Hepatocyte (in vitro differentiated cells): ENCODE measurements around the gene RSAD1. TPM values are rescaled to one million over a fixed set of nuclear protein-coding genes. Genes with fewer than 3 reads are reported as not detected.

Experiments
- DNase-seq: peaks from one replicate; pipeline ENCODE4 v3.0.0-alpha.2; 2016; ENCODE audit warnings: low spot score
- H2AFZ ChIP-seq: fragments of 200-600 bp; sonication (generic); 2 replicates; pipeline ENCODE4 v1.6.0; 2016; ENCODE audit warnings: antibody characterized with exemption, mild to moderate bottlenecking
- H3K27ac ChIP-seq: fragments of 200-600 bp; sonication (generic); 2 replicates; pipeline ENCODE4 v1.5.1; 2016; ENCODE audit warnings: mild to moderate bottlenecking
- H3K27me3 ChIP-seq: fragments of 200-600 bp; sonication (generic); 2 replicates; pipeline ENCODE4 v1.6.1; 2016
- H3K36me3 ChIP-seq: fragments of 200-600 bp; sonication (generic); replicated peaks from 2 replicates; pipeline ENCODE4 v1.5.1; 2016; ENCODE audit warnings: low read depth; ENCODE audit not compliant: insufficient read depth
- H3K4me1 ChIP-seq: fragments of 200-600 bp; sonication (generic); 2 replicates; pipeline ENCODE4 v1.5.1; 2016; ENCODE audit warnings: mild to moderate bottlenecking, moderate library complexity; ENCODE audit not compliant: insufficient read depth
- H3K4me2 ChIP-seq: fragments of 200-600 bp; sonication (generic); 2 replicates; pipeline ENCODE4 v1.6.0; 2016
- H3K4me3 ChIP-seq: fragments of 200-600 bp; sonication (generic); 2 replicates; pipeline ENCODE4 v1.5.1; 2016; ENCODE audit warnings: mild to moderate bottlenecking
- H3K79me2 ChIP-seq: fragments of 200-600 bp; sonication (generic); 2 replicates; pipeline ENCODE4 v1.6.0; 2017; ENCODE audit warnings: mild to moderate bottlenecking
- H3K9me2 ChIP-seq: fragments of 200-600 bp; sonication (generic); replicated peaks from 2 replicates; pipeline ENCODE4 v1.6.0; 2017; ENCODE audit warnings: mild to moderate bottlenecking; ENCODE audit not compliant: insufficient read depth
- H3K9me3 ChIP-seq: fragments of 200-600 bp; sonication (generic); 2 replicates; pipeline ENCODE4 v1.5.1; 2016; ENCODE audit warnings: low read depth, mild to moderate bottlenecking
- H4K20me1 ChIP-seq: fragments of 200-600 bp; sonication (generic); 2 replicates; pipeline ENCODE4 v1.6.0; 2016; ENCODE audit warnings: mild to moderate bottlenecking; ENCODE audit not compliant: insufficient read depth, poor library complexity, severe bottlenecking
- CTCF ChIP-seq: fragments of 200-600 bp; sonication (generic); IDR thresholded peaks from 2 replicates; pipeline ENCODE4 v1.5.1; 2016; ENCODE audit warnings: antibody characterized with exemption, mild to moderate bottlenecking; ENCODE audit not compliant: poor library complexity
- EZH2 ChIP-seq: fragments of 200-600 bp; sonication (generic); IDR thresholded peaks from 2 replicates; pipeline ENCODE4 v1.6.1; 2016; ENCODE audit warnings: antibody characterized with exemption, mild to moderate bottlenecking, borderline replicate concordance
- EZH2phosphoT487 ChIP-seq: fragments of 200-600 bp; sonication (generic); IDR thresholded peaks from one replicate; pipeline ENCODE4 v1.6.1; 2018; ENCODE audit warnings: antibody characterized with exemption, mild to moderate bottlenecking, low read depth, moderate library complexity; ENCODE audit not compliant: unreplicated experiment, severe bottlenecking
- WGBS: methylation state at CpG from one replicate; pipeline ENCODE4 v1.1.6; 2016; ENCODE audit warnings: low lambda C conversion rate; ENCODE audit errors: missing lambda C conversion rate; 5-methylcytosine and 5-hydroxymethylcytosine counted together
- polyA plus RNA-seq: library from polyadenylated mRNA; unstranded; fragments of >200 nt; fragmentation: Nextera tagmentation; extraction: Ambion mirVana; gene quantifications from 2 replicates; pipeline ENCODE4 v1.2.1, GENCODE V29; 2016
- total RNA-seq: library from RNA; depleted of rRNA; stranded (reverse); fragments of >200 nt; gene quantifications from 2 replicates; pipeline ENCODE4 v1.2.3, GENCODE V29; 2014

The RSAD1 gene
- total and polyA plus RNA-seq, 2 experiments from 2014 or later, result 28.6 to 44.2 TPM

DNA sequence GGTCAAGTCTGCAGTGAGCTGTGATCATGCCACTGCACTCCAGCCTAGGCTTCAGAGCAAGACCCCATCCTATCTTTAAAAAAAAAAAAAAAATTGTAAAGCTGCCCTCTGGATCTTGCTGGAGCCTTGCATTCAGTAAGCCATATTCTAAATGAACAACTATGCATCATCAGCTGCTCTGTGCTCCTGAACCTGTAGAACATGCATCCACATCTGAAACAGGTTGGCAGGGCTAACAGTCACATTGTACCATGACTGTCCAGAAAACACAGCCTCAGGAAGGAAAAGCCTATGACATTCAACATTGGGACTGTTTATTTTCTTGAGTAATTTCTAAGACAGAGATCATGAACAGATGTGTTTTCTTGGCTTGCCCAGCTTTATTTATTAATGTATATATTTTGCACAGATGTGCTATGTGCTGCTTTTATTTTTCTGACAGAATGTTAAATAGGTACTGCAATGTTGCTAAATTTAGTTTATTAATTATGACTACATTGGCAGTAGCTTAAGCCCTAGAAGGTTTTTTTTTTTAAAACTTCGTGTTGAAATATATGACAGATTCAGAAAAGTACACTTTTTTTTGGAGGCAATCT, 32.8 kb upstream of the RSAD1 start:
- no peaks in the 10 kb centered on the region for H3K27me3 ChIP-seq
- H3K27ac ChIP-seq, result peak overlapping the region; percentile 38
- TF ChIP-seq EZH2, result no peak
- TF ChIP-seq CTCF, result no peak
- TF ChIP-seq EZH2phosphoT487, result no peak
- no peaks in the 10 kb centered on the region for H4K20me1 ChIP-seq
- H3K4me2 ChIP-seq, result peak overlapping the region; percentile 18
- no peak for DNase-seq
- no peak overlapping the region for H2AFZ ChIP-seq
- H3K79me2 ChIP-seq, result peaks cover 33% of the 10 kb centered on the region
- H3K36me3 ChIP-seq, result no peaks in the 10 kb centered on the region
- no peak overlapping the region for H3K4me3 ChIP-seq
- peaks cover 43% of the 10 kb centered on the region for H3K4me1 ChIP-seq
- 44% methylated on average over 1 of the region's 1 CpG for whole genome bisulfite sequencing
- H3K9me2 ChIP-seq, result no peaks in the 10 kb centered on the region
- H3K9me3 ChIP-seq, result no peaks in the 10 kb centered on the region

- Histone ChIP-seq H3K4me2 (no peak overlapping the region), H3K36me3 (no peaks in the 10 kb centered on the region), H3K27me3 (no peaks in the 10 kb centered on the region), H3K79me2 (peaks cover 22% of the 10 kb centered on the region), H3K27ac (peak overlapping the region; percentile 10), H3K4me1 (peaks cover 33% of the 10 kb centered on the region), H3K4me3 (no peak overlapping the region), H4K20me1 (no peaks in the 10 kb centered on the region), H2AFZ (no peak overlapping the region), H3K9me2 (no peaks in the 10 kb centered on the region), H3K9me3 (no peaks in the 10 kb centered on the region)
- no peak for TF ChIP-seq CTCF
- TF ChIP-seq EZH2phosphoT487, result no peak
- no peak for TF ChIP-seq EZH2
- WGBS, result 84% methylated on average over 7 of the region's 7 CpGs
- DNase-seq, result peak; percentile 70
Observed at GRCh38 chr17:50447870-50448595, 30.6 kb upstream of the RSAD1 start.

DNA sequence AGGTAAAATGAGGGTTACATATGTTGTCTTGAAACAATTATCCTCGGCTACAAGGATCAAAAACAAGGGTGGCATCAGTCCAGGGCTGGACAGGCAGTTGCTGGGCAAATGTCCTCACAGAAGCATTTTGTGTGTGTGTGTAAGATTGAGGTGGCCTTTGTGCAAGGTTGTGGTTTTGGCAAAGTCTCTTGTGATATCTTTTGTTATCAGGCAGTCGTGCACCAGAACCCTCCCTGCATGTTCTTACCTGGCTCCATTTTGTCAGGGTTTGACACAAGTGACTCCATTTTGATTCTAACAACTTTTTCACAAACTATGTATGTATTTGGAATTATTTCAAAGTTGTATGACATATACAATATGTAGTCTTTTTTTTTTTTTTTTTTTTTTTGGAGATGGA, 30.0 kb upstream of the RSAD1 start:
- no peak overlapping the region for H3K4me2 ChIP-seq
- no peak overlapping the region for H2AFZ ChIP-seq
- no peaks in the 10 kb centered on the region for H3K36me3 ChIP-seq
- no peaks in the 10 kb centered on the region for H3K9me2 ChIP-seq
- H3K27ac ChIP-seq, result peak overlapping the region; percentile 10
- no peak for TF ChIP-seq CTCF
- TF ChIP-seq EZH2, result no peak
- no peak for TF ChIP-seq EZH2phosphoT487
- no peaks in the 10 kb centered on the region for H3K9me3 ChIP-seq
- no peak overlapping the region for H3K4me3 ChIP-seq
- H3K79me2 ChIP-seq, result peaks cover 28% of the 10 kb centered on the region
- no peaks in the 10 kb centered on the region for H4K20me1 ChIP-seq
- H3K4me1 ChIP-seq, result peaks cover 27% of the 10 kb centered on the region
- DNase-seq, result no peak
- no peaks in the 10 kb centered on the region for H3K27me3 ChIP-seq
- WGBS, result 82% methylated on average over 2 of the region's 2 CpGs
